CD14-positive monocyte (primary cell): ENCODE results near the gene HBD. TPM values are rescaled to one million over a fixed set of nuclear protein-coding genes. Genes with fewer than 3 reads are reported as not detected.

ENCODE experiments used
- DNase-seq, 3 donors: peaks; one replicate each; pipeline ENCODE4 v3.0.0-alpha.2; 2011 to 2022
- H2AFZ ChIP-seq: 2 replicates; pipeline ENCODE4 v1.6.0; 2012; ENCODE audit warnings: mild to moderate bottlenecking, low read depth, low read length, inconsistent platforms; ENCODE audit not compliant: insufficient read depth, poor library complexity, severe bottlenecking
- H3K27ac ChIP-seq, 2 donors: 1 replicate in 1 of 2; 2 replicates in 1 of 2; pipeline ENCODE4 v1.5.1; 2012 to 2013; ENCODE audit warnings: low read length in 2 of 2, control low read depth in 1 of 2, inconsistent platforms in 1 of 2, low read depth in 1 of 2, mild to moderate bottlenecking in 1 of 2
- H3K27me3 ChIP-seq, 2 donors: one replicate each; pipeline versions ENCODE4 v1.6.0 to v1.6.1; 2011 to 2013; ENCODE audit warnings: low read length in 2 of 2; ENCODE audit not compliant: control insufficient read depth in 2 of 2, insufficient read depth in 2 of 2
- H3K36me3 ChIP-seq, 2 donors: replicated peaks in 1 of 2; 1 replicate in 1 of 2; 2 replicates in 1 of 2; pipeline versions ENCODE4 v1.5.1 to v1.6.1; 2012 to 2013; ENCODE audit warnings: low read length in 2 of 2, control low read depth in 1 of 2, inconsistent platforms in 1 of 2, mild to moderate bottlenecking in 1 of 2; ENCODE audit not compliant: insufficient read depth in 2 of 2, control insufficient read depth in 1 of 2
- H3K4me1 ChIP-seq, 2 donors: 1 replicate in 1 of 2; 2 replicates in 1 of 2; pipeline versions ENCODE4 v1.5.1 to v1.6.1; 2012 to 2013; ENCODE audit warnings: low read length in 2 of 2, control low read depth in 1 of 2, inconsistent platforms in 1 of 2, mild to moderate bottlenecking in 1 of 2, moderate library complexity in 1 of 2; ENCODE audit not compliant: insufficient read depth in 2 of 2, control insufficient read depth in 1 of 2
- H3K4me2 ChIP-seq: replicated peaks from 2 replicates; pipeline ENCODE3; 2012; ENCODE audit warnings: low read length, moderate library complexity, mild to moderate bottlenecking; ENCODE audit not compliant: poor library complexity, severe bottlenecking; ENCODE audit errors: extremely low read depth
- H3K4me3 ChIP-seq, 3 experiments: fragments of 200-600 bp in 1 of 3; sonication (generic) in 1 of 3; replicated peaks in 1 of 3; 1 replicate in 2 of 3; 2 replicates in 1 of 3; pipeline ENCODE4 v1.5.1; 2011 to 2013; ENCODE audit warnings: low read length in 3 of 3, mild to moderate bottlenecking in 3 of 3, control low read depth in 2 of 3, low read depth in 2 of 3, inconsistent platforms in 1 of 3, moderate library complexity in 1 of 3
- H3K79me2 ChIP-seq: 2 replicates; pipeline ENCODE4 v1.6.0; 2012; ENCODE audit warnings: mild to moderate bottlenecking, control low read depth, inconsistent platforms, low read length, moderate library complexity; ENCODE audit not compliant: insufficient read depth
- H3K9ac ChIP-seq: 2 replicates; pipeline ENCODE4 v1.6.0; 2017; ENCODE audit warnings: low read length, mild to moderate bottlenecking; ENCODE audit not compliant: insufficient read depth, poor library complexity, severe bottlenecking
- H3K9me3 ChIP-seq, 2 donors: replicated peaks in 1 of 2; 1 replicate in 1 of 2; 2 replicates in 1 of 2; pipeline versions ENCODE4 v1.5.1 to v1.6.1; 2012 to 2013; ENCODE audit warnings: low read length in 2 of 2, control low read depth in 1 of 2; ENCODE audit not compliant: control insufficient read depth in 1 of 2, insufficient read depth in 1 of 2
- H4K20me1 ChIP-seq: 2 replicates; pipeline ENCODE4 v1.6.0; 2012; ENCODE audit warnings: mild to moderate bottlenecking, low read length, control low read depth, moderate library complexity; ENCODE audit not compliant: insufficient read depth
- H3K27ac Mint-ChIP-seq, 7 donors: one replicate each; pipeline ENCODE4 v1.8.0; 2020; ENCODE audit warnings: mild to moderate bottlenecking in 7 of 7, mixed read lengths in 7 of 7, moderate library complexity in 6 of 7, inconsistent platforms in 2 of 7
- H3K27me3 Mint-ChIP-seq, 3 donors: one replicate each; pipeline ENCODE4 v1.8.0; 2021 to 2022; ENCODE audit warnings: low read depth in 3 of 3, mild to moderate bottlenecking in 3 of 3, mixed read lengths in 3 of 3, moderate library complexity in 3 of 3, inconsistent platforms in 1 of 3
- H3K36me3 Mint-ChIP-seq, 2 donors: one replicate each; pipeline ENCODE4 v1.8.0; 2020; ENCODE audit warnings: mixed read lengths in 2 of 2, inconsistent platforms in 1 of 2, mild to moderate bottlenecking in 1 of 2
- H3K4me1 Mint-ChIP-seq: one replicate; pipeline ENCODE4 v1.8.0; 2020; ENCODE audit warnings: mild to moderate bottlenecking, mixed read lengths
- H3K4me3 Mint-ChIP-seq, 2 donors: one replicate each; pipeline ENCODE4 v1.8.0; 2020; ENCODE audit warnings: mild to moderate bottlenecking in 2 of 2, mixed read lengths in 2 of 2, moderate library complexity in 1 of 2
- H3K9me3 Mint-ChIP-seq, 7 donors: one replicate each; pipeline ENCODE4 v1.8.0; 2020 to 2022; ENCODE audit warnings: mixed read lengths in 7 of 7, mild to moderate bottlenecking in 6 of 7, moderate library complexity in 6 of 7, inconsistent platforms in 2 of 7
- WGBS: methylation state at CpG from one replicate; pipeline ENCODE4 v1.1.5; 2013; ENCODE audit warnings: missing lambda C conversion rate; ENCODE audit not compliant: insufficient coverage; 5-methylcytosine and 5-hydroxymethylcytosine counted together
- intact Hi-C, 2 donors: fragments of 100-400 bp; cut with micrococcal nuclease; formaldehyde crosslinking; loops; one replicate each; pipeline versions ENCODE4 v1.15.0 to v1.15.1; 2023
- polyA plus RNA-seq, 3 donors: library from polyadenylated mRNA; depleted of rRNA in 1 of 3; unstranded in 2 of 3; stranded (reverse) in 1 of 3; fragments of 300-500 nt in 2 of 3; fragments of >200 nt in 1 of 3; fragmentation: Illumina TruSeq in 2 of 3; gene quantifications; 1 replicate in 2 of 3; 2 replicates in 1 of 3; pipeline ENCODE4 v1.2.3, GENCODE V29; 2012 to 2021
- TF ChIP-seq, protein P1 (sequence below): fragments of 200-600 bp; IDR thresholded peaks from one replicate; pipeline ENCODE4 v1.8.0; 2022; ENCODE audit warnings: antibody characterized with exemption, mild to moderate bottlenecking

The HBD gene
- polyA plus RNA-seq, 3 donors: not detected

DNA sequence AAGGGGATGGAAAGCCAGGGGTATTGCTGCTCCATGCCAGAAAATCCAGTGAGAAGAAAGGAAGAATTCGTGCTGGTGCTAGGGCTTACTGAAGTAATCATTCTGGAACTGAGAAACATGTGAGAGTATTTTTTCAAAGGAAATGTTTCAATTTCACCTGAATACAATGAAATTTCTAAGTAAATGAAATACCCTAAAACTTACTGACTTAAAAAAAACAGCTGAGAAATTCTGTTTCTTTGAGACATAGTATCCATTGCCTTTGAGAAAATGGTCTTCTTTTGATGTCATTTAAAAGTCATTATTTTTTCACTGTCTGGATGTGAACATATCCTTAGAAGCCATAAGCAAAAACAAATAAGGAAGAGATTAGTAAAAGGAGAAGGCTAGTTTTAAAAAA is 33.7 kb downstream of the HBD start, which contains the start of gene OR51V1:
Gene OR51V1 (minus strand): TSS at position 101 of the 400 bp plus-strand sequence. CDS start 0 bp downstream, at position 101.
- no peak within 1 kb of the TSS for H3K27ac Mint-ChIP-seq
- H3K4me1 Mint-ChIP-seq: no peaks in the 10 kb centered on the region
- H4K20me1 ChIP-seq: no peaks in the 10 kb centered on the region
- H3K27me3 Mint-ChIP-seq: peaks cover 0 to 3% (median 0%) of the 10 kb centered on the region in 3 donors
- no peak within 1 kb of the TSS for H3K9ac ChIP-seq
- no peaks in the 10 kb centered on the region for H3K4me1 ChIP-seq
- H3K27me3 ChIP-seq: no peaks in the 10 kb centered on the region
- TF ChIP-seq, protein P1, sequence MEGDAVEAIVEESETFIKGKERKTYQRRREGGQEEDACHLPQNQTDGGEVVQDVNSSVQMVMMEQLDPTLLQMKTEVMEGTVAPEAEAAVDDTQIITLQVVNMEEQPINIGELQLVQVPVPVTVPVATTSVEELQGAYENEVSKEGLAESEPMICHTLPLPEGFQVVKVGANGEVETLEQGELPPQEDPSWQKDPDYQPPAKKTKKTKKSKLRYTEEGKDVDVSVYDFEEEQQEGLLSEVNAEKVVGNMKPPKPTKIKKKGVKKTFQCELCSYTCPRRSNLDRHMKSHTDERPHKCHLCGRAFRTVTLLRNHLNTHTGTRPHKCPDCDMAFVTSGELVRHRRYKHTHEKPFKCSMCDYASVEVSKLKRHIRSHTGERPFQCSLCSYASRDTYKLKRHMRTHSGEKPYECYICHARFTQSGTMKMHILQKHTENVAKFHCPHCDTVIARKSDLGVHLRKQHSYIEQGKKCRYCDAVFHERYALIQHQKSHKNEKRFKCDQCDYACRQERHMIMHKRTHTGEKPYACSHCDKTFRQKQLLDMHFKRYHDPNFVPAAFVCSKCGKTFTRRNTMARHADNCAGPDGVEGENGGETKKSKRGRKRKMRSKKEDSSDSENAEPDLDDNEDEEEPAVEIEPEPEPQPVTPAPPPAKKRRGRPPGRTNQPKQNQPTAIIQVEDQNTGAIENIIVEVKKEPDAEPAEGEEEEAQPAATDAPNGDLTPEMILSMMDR: no peak
- WGBS: 50% methylated on average over 1 of the region's 1 CpG
- no peak for DNase-seq
- no peaks in the 10 kb centered on the region for H3K36me3 Mint-ChIP-seq
- H3K79me2 ChIP-seq: no peaks in the 10 kb centered on the region
- no peak within 1 kb of the TSS for H3K4me3 Mint-ChIP-seq
- no peaks in the 10 kb centered on the region for H3K9me3 ChIP-seq
- H3K9me3 Mint-ChIP-seq: no peaks in the 10 kb centered on the region
- no peaks in the 10 kb centered on the region for H3K36me3 ChIP-seq
- no peak within 1 kb of the TSS for H2AFZ ChIP-seq
- intact Hi-C loops: no loop called here
- no peak within 1 kb of the TSS for H3K4me3 ChIP-seq
- no peak within 1 kb of the TSS for H3K4me2 ChIP-seq
- H3K27ac ChIP-seq: no peak within 1 kb of the TSS

DNA sequence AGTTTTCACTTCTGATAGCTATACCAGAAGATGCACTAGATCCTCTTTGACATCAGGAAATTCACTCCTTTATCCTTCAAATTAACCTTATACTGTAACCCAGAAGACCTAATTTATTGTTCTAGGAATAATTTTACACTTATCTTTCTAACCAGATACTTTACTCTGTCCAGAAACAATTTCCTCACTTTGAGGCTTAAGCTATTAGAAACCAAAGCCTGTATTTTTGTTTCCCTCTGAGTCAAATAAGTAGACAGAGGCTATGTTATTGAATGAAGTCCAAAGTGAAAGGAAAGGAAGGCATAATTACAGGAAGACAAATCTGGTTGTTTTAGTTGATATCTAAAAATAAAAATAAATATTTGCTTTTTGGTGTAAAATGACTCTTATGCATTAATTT is 36.0 kb downstream of the HBD start:
- Mint-ChIP-seq H3K36me3 (no peaks in the 10 kb centered on the region), H3K27ac (no peak overlapping the region), H3K4me3 (no peak overlapping the region), H3K4me1 (no peaks in the 10 kb centered on the region), H3K9me3 (peaks cover 0 to 4% (median 2%) of the 10 kb centered on the region in 7 donors), H3K27me3 (peaks cover 0 to 3% (median 0%) of the 10 kb centered on the region in 3 donors)
- no peak overlapping the region for H3K9ac ChIP-seq
- H3K4me1 ChIP-seq: no peaks in the 10 kb centered on the region
- DNase-seq: no peak
- no peaks in the 10 kb centered on the region for H4K20me1 ChIP-seq
- no peaks in the 10 kb centered on the region for H3K36me3 ChIP-seq
- H2AFZ ChIP-seq: no peak overlapping the region
- no peak overlapping the region for H3K4me2 ChIP-seq
- H3K4me3 ChIP-seq: no peak overlapping the region
- H3K27me3 ChIP-seq: no peaks in the 10 kb centered on the region
- TF ChIP-seq, protein P1: no peak
- H3K27ac ChIP-seq: no peak overlapping the region
- no peaks in the 10 kb centered on the region for H3K79me2 ChIP-seq
- intact Hi-C loops: no loop called here
- H3K9me3 ChIP-seq: peaks cover 0 to 5% of the 10 kb centered on the region in 2 donors
